Kidney epithelial cell (primary cell): Measurements from ENCODE around the gene AP4S1. TPM values are rescaled to one million over a fixed set of nuclear protein-coding genes. Genes with fewer than 3 reads are reported as not detected.

ENCODE experiments used
- DNase-seq: peaks from one replicate; pipeline ENCODE4 v3.0.0-alpha.2; 2010; ENCODE audit warnings: low read depth
- H3K27me3 ChIP-seq: 2 replicates; pipeline ENCODE4 v1.6.0; 2011; ENCODE audit warnings: low read length; ENCODE audit not compliant: control insufficient read depth, insufficient read depth
- H3K36me3 ChIP-seq: 2 replicates; pipeline ENCODE4 v1.5.1; 2011; ENCODE audit warnings: low read length; ENCODE audit not compliant: control insufficient read depth, insufficient read depth
- H3K4me3 ChIP-seq: 2 replicates; pipeline ENCODE4 v1.5.1; 2011; ENCODE audit warnings: low read depth, mild to moderate bottlenecking, control low read depth, low read length
- CTCF ChIP-seq: IDR thresholded peaks from 2 replicates; pipeline ENCODE4 v1.5.1; 2011; ENCODE audit warnings: mild to moderate bottlenecking, moderate library complexity, low read length, control low read depth, inconsistent platforms; ENCODE audit not compliant: insufficient read depth, poor library complexity, severe bottlenecking
- total RNA-seq: library from RNA; depleted of rRNA; stranded (reverse); fragments of >200 nt; gene quantifications from 2 replicates; pipeline ENCODE4 v1.2.3, GENCODE V29; 2015

Gene AP4S1
- total RNA-seq, 1 donor from 2014 or later: 16.0 TPM

DNA sequence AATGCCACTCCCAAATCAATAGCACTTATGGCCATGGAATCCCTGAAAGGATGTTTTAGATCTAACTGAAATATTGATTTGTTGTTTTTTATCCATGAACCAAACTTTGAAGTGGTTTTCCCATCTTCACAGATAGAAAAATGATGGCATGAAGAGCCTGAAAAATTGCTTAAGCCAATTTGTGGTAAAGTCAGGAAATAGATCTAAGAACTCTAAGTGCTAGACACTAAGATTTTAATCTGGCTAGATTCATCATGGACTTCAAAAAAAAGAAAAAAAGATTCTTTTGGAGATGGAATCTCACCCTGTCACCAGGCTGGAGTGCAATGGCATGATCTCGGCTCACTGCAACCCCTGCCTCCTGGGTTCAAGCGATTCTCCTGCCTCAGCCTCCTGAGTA, 45.7 kb downstream of the AP4S1 start:
- H3K36me3 ChIP-seq: no peaks in the 10 kb centered on the region
- H3K27me3 ChIP-seq: no peaks in the 10 kb centered on the region
- no peak for DNase-seq
- no peak overlapping the region for H3K4me3 ChIP-seq
- TF ChIP-seq CTCF: no peak

DNA sequence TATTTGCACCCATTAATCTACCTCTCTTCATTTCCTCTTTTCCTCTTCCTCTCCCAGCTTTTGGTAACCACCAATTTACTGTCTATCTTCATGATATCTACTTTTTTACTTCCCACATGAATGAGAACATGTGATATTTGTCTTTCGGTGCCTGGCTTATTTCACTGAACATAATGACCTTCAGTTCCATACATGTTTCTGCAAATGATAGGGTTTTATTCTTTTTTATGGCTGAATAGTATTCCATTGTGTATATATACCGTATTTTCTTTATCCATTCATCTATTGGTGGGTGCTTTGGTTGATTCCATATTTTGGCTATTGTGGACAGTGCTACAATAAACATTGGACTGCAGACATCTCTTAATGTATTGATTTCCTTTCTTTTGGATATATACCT, 49.7 kb downstream of the AP4S1 start:
- Histone ChIP-seq H3K4me3 (no peak overlapping the region), H3K36me3 (no peaks in the 10 kb centered on the region), H3K27me3 (no peaks in the 10 kb centered on the region)
- no peak for DNase-seq
- no peak for TF ChIP-seq CTCF

GRCh38 chr14:31078766-31079165, 53.3 kb downstream of the AP4S1 start:
- no peak for TF ChIP-seq CTCF
- Histone ChIP-seq H3K36me3 (no peaks in the 10 kb centered on the region), H3K4me3 (no peak overlapping the region), H3K27me3 (no peaks in the 10 kb centered on the region)
- no peak for DNase-seq

DNA sequence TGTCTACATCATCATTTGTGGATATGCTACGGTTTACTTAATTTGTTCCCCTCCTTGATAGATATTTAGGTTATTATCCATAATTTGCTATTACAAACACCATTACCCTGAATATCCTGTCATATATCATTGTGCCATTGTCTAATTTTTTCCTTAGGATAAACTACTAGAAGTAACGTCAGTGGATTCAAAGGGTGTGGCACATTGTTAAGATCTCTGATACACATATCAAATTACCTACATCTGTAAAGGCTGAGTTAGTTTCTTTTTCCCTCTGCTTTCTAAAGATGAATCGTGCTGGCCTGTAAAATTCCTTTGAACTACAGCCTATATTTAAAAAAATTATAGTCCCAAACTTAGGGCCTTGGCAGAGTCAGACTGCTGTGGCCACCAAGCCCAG, 54.6 kb downstream of the AP4S1 start:
- no peak for DNase-seq
- no peak for TF ChIP-seq CTCF
- H3K4me3 ChIP-seq: no peak overlapping the region

GRCh38 chr14:31080484-31080883, 55.0 kb downstream of the AP4S1 start:
- no peak for DNase-seq
- H3K27me3 ChIP-seq: no peaks in the 10 kb centered on the region
- TF ChIP-seq CTCF: no peak
- no peak overlapping the region for H3K4me3 ChIP-seq
- H3K36me3 ChIP-seq: no peaks in the 10 kb centered on the region

More for the DNA sequence above, 54.6 kb downstream of the AP4S1 start:
- Histone ChIP-seq H3K27me3 (no peaks in the 10 kb centered on the region), H3K36me3 (no peaks in the 10 kb centered on the region)

- Histone ChIP-seq H3K27me3 (no peaks in the 10 kb centered on the region), H3K36me3 (no peaks in the 10 kb centered on the region), H3K4me3 (no peak overlapping the region)
Observed at GRCh38 chr14:31083781-31084180, 58.3 kb downstream of the AP4S1 start.

More at GRCh38 chr14:31083781-31084180, 58.3 kb downstream of the AP4S1 start:
- no peak for TF ChIP-seq CTCF
- no peak for DNase-seq
